ENCODE measurements around the gene CXCL9. TPM values are rescaled to one million over a fixed set of nuclear protein-coding genes. Genes with fewer than 3 reads are reported as not detected.

The CXCL9 gene
- total and polyA plus RNA-seq, 11 donors: 0.07 to 372 (median 0.45) TPM; not detected in 1

GRCh38 chr4:76023389-76023788, 16.1 kb upstream of the CXCL9 start, which contains the start of gene CXCL10:
Gene CXCL10 (minus strand): TSS chr4:76023497. CDS start chr4:76023431, 66 bp downstream.
- intact Hi-C loops (cut with DNase I): no loop called here
- TF ChIP-seq POLR2A (IDR thresholded peaks at IDR 0.05) (no peak), CTCF (IDR thresholded peaks at IDR 0.05) (no peak)
- Histone ChIP-seq H3K36me3 (no peaks in the 10 kb centered on the region), H3K4me1 (peaks cover 0 to 32% (median 0%) of the 10 kb centered on the region in 12 donors), H3K4me3 (peak within 1 kb of the TSS in 1 of 12 donors; percentile 34), H3K27me3 (no peaks in the 10 kb centered on the region), H3K27ac (peak within 1 kb of the TSS in 1 of 12 donors; percentile 34), H3K9me3 (no peaks in the 10 kb centered on the region)
- 28 to 38% (median 32%) methylated on average over 3 of the region's 3 CpGs for WGBS, 4 donors
- ATAC-seq (peak in 1 of 4 donors; percentile 9), DNase-seq (no peak)

- no peaks in the 10 kb centered on the region for H3K36me3 ChIP-seq
- H3K4me1 ChIP-seq: peaks cover 0 to 28% (median 0%) of the 10 kb centered on the region in 12 donors
- peak overlapping the region in 1 of 12 donors; percentile 34 for H3K4me3 ChIP-seq
- intact Hi-C loops (cut with DNase I): no loop called here
- WGBS, 4 donors: 78 to 84% (median 81%) methylated on average over 2 of the region's 2 CpGs
- peak overlapping the region in 1 of 12 donors; percentile 29 for H3K27ac ChIP-seq
- no peaks in the 10 kb centered on the region for H3K27me3 ChIP-seq
- H3K9me3 ChIP-seq: no peaks in the 10 kb centered on the region
- ATAC-seq (no peak), DNase-seq (no peak)
- TF ChIP-seq POLR2A (IDR thresholded peaks at IDR 0.05): no peak
- no peak for TF ChIP-seq CTCF (IDR thresholded peaks at IDR 0.05)
Measured at GRCh38 chr4:76022677-76023076, 15.4 kb upstream of the CXCL9 start.

GRCh38 chr4:76022031-76022430, 14.7 kb upstream of the CXCL9 start:
- ATAC-seq (no peak), DNase-seq (no peak)
- Histone ChIP-seq H3K36me3 (no peaks in the 10 kb centered on the region), H3K4me3 (peak overlapping the region in 1 of 12 donors; percentile 34), H3K4me1 (peaks cover 0 to 28% (median 0%) of the 10 kb centered on the region in 12 donors), H3K27ac (no peak overlapping the region), H3K9me3 (no peaks in the 10 kb centered on the region), H3K27me3 (no peaks in the 10 kb centered on the region)
- TF ChIP-seq CTCF (IDR thresholded peaks at IDR 0.05): no peak
- TF ChIP-seq POLR2A (IDR thresholded peaks at IDR 0.05): no peak
- intact Hi-C loops (cut with DNase I): no loop called here
- 87 to 94% (median 92%) methylated on average over 4 of the region's 4 CpGs for WGBS, 4 donors

- H3K36me3 ChIP-seq: no peaks in the 10 kb centered on the region
- peak overlapping the region in 1 of 12 donors; percentile 6 for H3K27ac ChIP-seq
- intact Hi-C loops (cut with DNase I): loop anchor here in 1 of 10 donors (5.0 kb wide), 1 partner anchor 40 kb away; no protein-coding TSS in a partner anchor
- ATAC-seq (peak in 1 of 4 donors; percentile 39), DNase-seq (no peak)
- H3K27me3 ChIP-seq: no peaks in the 10 kb centered on the region
- no peaks in the 10 kb centered on the region for H3K9me3 ChIP-seq
- peaks cover 0 to 35% (median 2%) of the 10 kb centered on the region in 12 donors for H3K4me1 ChIP-seq
- WGBS, 4 donors: 79 to 100% (median 95%) methylated on average over 3 of the region's 3 CpGs
- H3K4me3 ChIP-seq: no peak overlapping the region
- no peak for TF ChIP-seq CTCF (IDR thresholded peaks at IDR 0.05)
- TF ChIP-seq POLR2A (IDR thresholded peaks at IDR 0.05): no peak
Measured at GRCh38 chr4:76017056-76017686, 9.9 kb upstream of the CXCL9 start.

Data from heart left ventricle (tissue), 16 donors.